GM21390 (cell line): ENCODE results near the gene PRR32.
"Not testable (repeated sequence)": the region's sequence is repeated elsewhere in the genome, so short reads cannot be mapped to it uniquely, and the experiment has no call there.

Experiments used
- ATAC-seq: cut with Tn5 transposase; IDR thresholded peaks from one replicate; pipeline ENCODE4 v1.9.1; 2021; ENCODE audit not compliant: unreplicated experiment

PRR32 gene, protein sequence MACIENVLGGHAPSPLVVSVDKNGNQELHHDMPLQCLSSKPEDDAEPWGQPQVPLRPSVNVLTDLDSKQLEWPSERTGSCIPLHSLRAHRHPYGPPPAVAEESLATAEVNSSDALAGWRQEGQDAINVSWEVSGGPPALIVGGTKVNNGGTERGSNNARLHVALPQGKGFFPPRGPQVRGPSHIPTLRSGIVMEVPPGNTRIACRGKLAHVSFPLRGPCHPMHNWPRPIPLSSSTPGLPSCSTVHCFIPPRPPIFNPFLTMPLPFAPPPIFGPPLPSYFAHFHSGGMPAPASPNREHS

GRCh38 chrX:126819429-126819828, at the start of gene PRR32:
Gene PRR32 (plus strand): TSS chrX:126819729. CDS start chrX:126819844, 115 bp downstream.
- ATAC-seq, result no peak

- no peak for ATAC-seq
Measured at GRCh38 chrX:126770179-126770578, 49.4 kb upstream of the PRR32 start.

DNA sequence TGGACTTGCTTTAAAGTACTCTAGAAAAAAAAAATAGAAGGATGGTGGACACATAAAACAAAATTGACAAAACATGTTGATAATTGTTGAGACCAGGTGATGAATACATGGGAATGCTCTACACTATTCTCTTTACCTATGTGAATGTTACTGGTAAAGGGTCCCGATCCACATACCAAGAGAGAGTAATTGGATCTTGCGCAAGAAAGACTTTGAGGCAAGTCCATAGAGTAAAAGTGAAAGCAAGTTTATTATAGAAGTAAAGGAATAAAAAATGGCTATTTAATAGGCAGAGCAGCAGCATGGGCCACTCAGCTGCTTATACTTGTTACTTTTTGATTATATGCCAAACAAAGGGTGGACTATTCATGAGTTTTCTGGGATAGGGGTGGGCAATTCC, 34.0 kb upstream of the PRR32 start:
- no peak for ATAC-seq

DNA sequence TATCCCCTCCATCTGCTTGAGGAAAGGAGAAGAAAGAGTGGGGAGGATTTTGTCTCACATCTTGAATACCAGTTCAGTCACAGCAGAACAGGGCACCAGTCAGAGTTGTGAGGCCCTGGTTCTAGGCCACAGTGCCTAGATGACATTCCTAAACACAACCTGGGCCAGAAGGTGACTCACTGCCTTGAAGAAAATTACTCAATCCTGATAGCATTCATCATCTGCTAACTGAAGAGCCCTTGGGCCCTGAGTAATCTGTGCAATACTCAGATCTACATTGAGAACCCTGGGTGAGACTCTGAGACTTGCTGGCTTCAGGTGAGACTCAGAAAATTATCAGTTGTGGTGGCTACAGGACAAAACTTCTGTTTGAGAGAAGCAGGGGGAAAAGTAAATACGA, 20.5 kb upstream of the PRR32 start:
- ATAC-seq, result no peak

DNA sequence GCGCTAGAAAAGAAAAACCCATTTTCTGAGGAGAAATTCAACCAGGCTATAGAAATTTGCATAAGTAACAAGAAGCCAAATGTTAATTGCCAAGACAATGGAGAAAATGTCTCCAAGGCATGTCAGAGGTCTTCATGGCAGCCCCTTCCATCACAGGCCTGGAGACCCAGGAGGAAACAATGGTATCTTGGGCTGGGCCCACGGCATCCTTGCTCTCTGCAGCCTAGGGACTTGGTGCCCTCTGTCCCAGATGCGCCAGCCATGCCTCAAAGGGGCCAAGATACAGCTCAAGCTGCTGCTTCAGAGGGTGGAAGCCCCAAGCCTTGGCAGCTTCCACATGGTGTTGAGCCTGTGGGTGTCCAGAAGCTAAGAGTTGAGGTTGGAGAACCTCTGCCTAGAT, 12.7 kb upstream of the PRR32 start:
- ATAC-seq, result not testable (repeated sequence)

GRCh38 chrX:126815806-126816205, 3.7 kb upstream of the PRR32 start:
- no peak for ATAC-seq

DNA sequence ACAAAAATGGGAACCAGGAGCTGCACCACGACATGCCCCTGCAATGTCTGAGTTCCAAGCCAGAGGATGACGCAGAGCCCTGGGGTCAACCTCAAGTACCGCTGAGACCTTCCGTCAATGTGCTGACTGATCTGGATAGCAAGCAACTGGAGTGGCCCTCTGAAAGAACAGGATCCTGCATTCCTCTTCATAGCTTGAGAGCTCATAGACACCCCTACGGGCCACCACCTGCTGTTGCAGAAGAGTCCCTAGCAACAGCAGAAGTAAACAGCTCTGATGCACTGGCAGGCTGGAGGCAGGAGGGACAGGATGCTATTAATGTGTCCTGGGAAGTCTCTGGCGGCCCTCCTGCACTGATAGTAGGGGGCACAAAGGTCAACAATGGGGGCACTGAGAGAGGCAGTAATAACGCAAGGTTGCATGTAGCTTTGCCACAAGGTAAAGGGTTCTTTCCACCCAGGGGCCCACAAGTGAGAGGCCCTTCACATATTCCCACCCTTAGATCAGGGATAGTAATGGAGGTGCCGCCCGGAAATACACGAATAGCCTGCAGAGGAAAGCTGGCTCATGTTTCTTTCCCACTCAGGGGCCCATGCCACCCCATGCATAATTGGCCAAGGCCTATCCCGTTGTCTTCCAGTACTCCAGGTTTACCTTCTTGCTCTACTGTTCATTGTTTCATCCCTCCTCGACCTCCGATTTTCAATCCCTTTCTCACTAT, 1.3 kb downstream of the PRR32 start:
- no peak for ATAC-seq

DNA sequence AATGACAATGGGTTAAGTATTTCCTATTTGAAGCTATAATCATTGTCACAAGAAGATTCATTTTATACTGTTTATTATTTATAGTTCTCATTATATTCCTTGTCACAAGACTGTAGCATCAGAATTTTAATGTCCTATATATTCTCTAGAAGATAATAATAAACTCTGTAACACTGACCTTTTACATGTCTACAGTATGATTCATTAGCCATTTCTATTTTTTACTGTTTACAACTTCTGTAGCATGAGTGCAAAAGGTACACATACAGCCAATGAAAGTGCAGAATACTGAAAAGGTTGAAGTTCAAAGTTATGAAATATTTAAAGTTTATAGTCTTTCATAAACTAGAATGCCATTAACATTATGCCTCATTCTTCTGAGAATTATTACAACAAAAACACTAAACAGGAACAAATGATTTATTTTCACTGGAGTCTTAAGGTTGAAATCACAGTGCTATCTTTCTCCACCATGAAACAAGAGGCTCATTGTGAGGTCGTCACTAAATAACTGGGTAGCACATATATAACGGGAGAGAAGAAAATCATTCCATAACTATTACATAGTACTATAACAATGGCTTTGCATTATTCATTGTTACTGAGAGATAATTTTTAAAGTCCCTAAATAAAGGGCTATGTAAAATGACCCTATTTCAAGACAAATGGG, 4.9 kb downstream of the PRR32 start:
- ATAC-seq, result no peak

DNA sequence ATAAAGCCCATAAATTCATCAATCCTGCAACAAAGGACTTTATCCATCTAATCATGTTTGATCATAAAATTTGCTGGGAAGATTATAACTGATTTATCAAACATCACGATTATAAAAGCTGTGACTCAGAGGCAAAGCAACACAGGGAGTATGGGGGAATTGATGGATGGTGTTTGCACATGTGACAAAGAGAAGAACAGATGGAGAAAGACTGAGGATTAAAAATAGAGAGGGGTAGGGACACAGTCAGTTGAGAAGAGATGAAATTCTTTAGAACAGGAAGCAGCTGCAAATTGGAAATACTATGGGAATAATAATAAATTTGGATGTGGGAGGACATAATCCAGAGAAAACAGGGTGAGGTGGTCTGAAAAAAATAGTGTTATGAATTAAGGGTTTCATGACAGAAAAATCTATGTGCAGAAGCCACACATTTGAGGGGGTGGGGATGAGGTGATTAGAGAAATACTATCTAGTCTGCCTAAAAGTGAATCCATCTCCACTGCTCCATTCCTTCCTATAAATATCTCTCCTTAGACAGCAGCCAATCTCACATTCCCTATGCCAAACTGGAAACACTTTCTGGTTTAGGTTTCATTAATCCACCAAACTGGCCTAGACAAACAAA, 6.2 kb downstream of the PRR32 start:
- ATAC-seq, result no peak

DNA sequence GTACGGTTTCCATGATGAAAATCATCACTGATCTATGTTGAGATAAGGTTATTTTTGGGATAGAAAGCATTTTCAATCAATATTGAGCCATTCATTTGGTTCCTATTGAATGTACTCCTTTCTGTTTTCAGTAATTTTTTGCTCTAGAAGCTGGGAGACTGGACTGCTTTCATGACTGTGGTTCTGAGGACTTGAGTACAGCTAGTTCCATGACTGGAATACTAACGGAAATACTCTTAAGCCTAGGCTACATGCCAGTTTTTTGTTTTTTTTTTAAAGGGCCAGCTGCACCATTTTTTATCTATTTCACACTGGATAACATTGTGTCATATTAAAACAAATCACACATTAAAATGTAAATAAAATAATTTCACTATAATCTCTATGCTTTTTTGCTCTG, 16.7 kb downstream of the PRR32 start:
- no peak for ATAC-seq

DNA sequence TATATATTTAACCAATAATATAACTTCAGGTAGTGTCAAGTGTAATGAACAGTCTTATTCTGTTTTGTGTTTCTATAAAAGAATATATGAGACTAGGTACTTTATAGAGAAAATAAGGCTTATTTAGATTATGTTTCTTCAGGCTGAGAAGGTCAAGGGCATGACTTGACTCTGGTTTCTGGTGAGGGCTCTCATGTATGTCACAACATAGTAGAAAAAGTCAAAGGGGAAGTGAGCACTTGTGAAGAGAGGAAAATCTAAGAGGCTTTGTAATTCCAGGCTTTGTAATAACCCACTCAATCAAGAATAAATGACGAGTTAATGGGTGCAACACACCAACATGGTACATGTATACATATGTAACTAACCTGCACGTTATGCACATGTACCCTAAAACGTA, 27.6 kb downstream of the PRR32 start:
- ATAC-seq, result no peak

- no peak for ATAC-seq
Measured at GRCh38 chrX:126855839-126856524, 36.5 kb downstream of the PRR32 start.
